K562 (cell line): ENCODE results near the gene DRAXIN. TPM values are rescaled to one million over a fixed set of nuclear protein-coding genes. Genes with fewer than 3 reads are reported as not detected.
A peak's percentile ranks its signal among the peaks of the same experiment; 100 is the strongest.

Source experiments
- ATF1 ChIP-seq, 2 experiments: fragments of 450-650 bp in 1 of 2; IDR thresholded peaks; 2 replicates each; pipeline ENCODE4 v1.6.1; 2016; ENCODE audit warnings: missing compliant biosample characterization in 1 of 2, missing genetic modification characterization in 1 of 2
- BCL6 ChIP-seq: fragments of 250-450 bp; sonication (Bioruptor Pico); IDR thresholded peaks from 2 replicates; pipeline ENCODE4 v1.4.0; 2020
- BRD4 ChIP-seq: fragments of 200-600 bp; sonication (generic); IDR thresholded peaks from 2 replicates; pipeline ENCODE4 v1.6.1; 2017; ENCODE audit warnings: inconsistent platforms
- BRD9 ChIP-seq: fragments of 450-650 bp; IDR thresholded peaks from 2 replicates; pipeline ENCODE4 v1.6.1; 2018; ENCODE audit warnings: low read depth; ENCODE audit not compliant: partially characterized antibody
- ETV1 ChIP-seq: fragments of 450-650 bp; conservative IDR thresholded peaks from 2 replicates; pipeline ENCODE4 v1.6.1; 2016; ENCODE audit warnings: missing genetic modification characterization, control low read depth, low read depth, missing compliant biosample characterization
- FOXM1 ChIP-seq, 2 experiments: fragments of 450-650 bp in 1 of 2; sonication (generic) in 1 of 2; formaldehyde crosslinking in 1 of 2; IDR thresholded peaks; 2 replicates each; pipeline versions ENCODE4 v1.6.1 to v1.9.0; 2017 to 2022; ENCODE audit warnings: low read depth in 2 of 2, mild to moderate bottlenecking in 2 of 2, missing genetic modification reagents in 1 of 2, moderate library complexity in 1 of 2
- HIVEP1 ChIP-seq: fragments of 250-450 bp; sonication (Bioruptor Pico); IDR thresholded peaks from 2 replicates; pipeline ENCODE4 v1.4.0; 2020; ENCODE audit warnings: mild to moderate bottlenecking
- HSF4 ChIP-seq: fragments of 250-450 bp; sonication (Bioruptor Pico); IDR thresholded peaks from 2 replicates; pipeline ENCODE4 v2.1.2; 2022; ENCODE audit warnings: mild to moderate bottlenecking, moderate library complexity, borderline replicate concordance
- MLLT1 ChIP-seq, 2 experiments: fragments of 450-650 bp; IDR thresholded peaks; 2 replicates each; pipeline ENCODE4 v1.6.1; 2016
- MTA2 ChIP-seq: fragments of 450-650 bp; IDR thresholded peaks from 2 replicates; pipeline ENCODE4 v1.6.1; 2016; ENCODE audit warnings: low read depth
- NFYB ChIP-seq: IDR thresholded peaks from 2 replicates; pipeline ENCODE4 v1.6.1; 2011; ENCODE audit warnings: mild to moderate bottlenecking, moderate library complexity; ENCODE audit not compliant: insufficient read length; ENCODE audit errors: extremely low read depth
- TBL1XR1 ChIP-seq, 2 experiments: IDR thresholded peaks; 2 replicates each; pipeline ENCODE4 v1.6.1; 2012; ENCODE audit warnings: improper control_type of control experiment in 2 of 2, low read length in 2 of 2, mild to moderate bottlenecking in 1 of 2
- XRCC5 ChIP-seq: fragments of 200-400 bp; formaldehyde crosslinking; IDR thresholded peaks from 2 replicates; pipeline ENCODE4 v1.6.1; 2017; ENCODE audit warnings: low read depth, mild to moderate bottlenecking, low read length
- ZBTB7A ChIP-seq: IDR thresholded peaks from 2 replicates; pipeline ENCODE4 v1.6.1; 2011; ENCODE audit warnings: low read depth, mild to moderate bottlenecking, low read length, moderate library complexity, borderline replicate concordance; ENCODE audit not compliant: control insufficient read depth
- polyA plus RNA-seq, 8 experiments: library from polyadenylated mRNA; depleted of rRNA in 4 of 8; stranded (reverse) in 5 of 8; unstranded in 3 of 8; fragments of >200 nt; fragmentation: Nextera tagmentation in 2 of 8; fragmentation: Illumina TruSeq in 1 of 8; extraction: Ambion mirVana in 2 of 8; extraction: Trizol in 1 of 8; gene quantifications; 2 replicates each; pipeline versions ENCODE4 v1.2.1 to v1.2.3, GENCODE V29; 2011 to 2014; ENCODE audit warnings: inconsistent platforms in 1 of 8, missing spikeins in 1 of 8
- total RNA-seq, 7 experiments: library from RNA; depleted of rRNA in 6 of 7; stranded (reverse); fragments of >200 nt in 6 of 7; fragmentation: Illumina TruSeq in 2 of 7; extraction: Trizol in 2 of 7; gene quantifications; 2 replicates each; pipeline versions ENCODE4 v1.2.1 to v1.2.3, GENCODE V29; 2011 to 2021; ENCODE audit warnings: low replicate concordance in 1 of 7
- TF ChIP-seq, protein P1 (sequence below): sonication (generic); formaldehyde crosslinking; IDR thresholded peaks from 2 replicates; pipeline ENCODE4 v1.8.0; 2023; ENCODE audit warnings: missing genetic modification reagents, mild to moderate bottlenecking, borderline replicate concordance
- TF ChIP-seq, protein P2 (sequence below): sonication (generic); formaldehyde crosslinking; IDR thresholded peaks from 2 replicates; pipeline ENCODE4 v1.8.0; 2022; ENCODE audit warnings: missing genetic modification reagents, mild to moderate bottlenecking, borderline replicate concordance
- TF ChIP-seq, protein P3 (sequence below), 3 experiments: IDR thresholded peaks in 2 of 3; conservative IDR thresholded peaks in 1 of 3; 2 replicates each; pipeline ENCODE4 v1.5.1; 2011 to 2012; ENCODE audit warnings: low read length in 3 of 3, mild to moderate bottlenecking in 3 of 3, control low read depth in 2 of 3, improper control_type of control experiment in 1 of 3, inconsistent platforms in 1 of 3, low read depth in 1 of 3, mixed read lengths in 1 of 3, moderate library complexity in 1 of 3; ENCODE audit not compliant: insufficient read depth in 2 of 3

Gene DRAXIN
- total and polyA plus RNA-seq, 9 of the 15 experiments (the other 6 are each of a cell fraction or from before 2014, with no cell fraction given) = 0.01 to 0.04 (median 0.01) TPM; not detected in 6

- TF ChIP-seq MLLT1 (IDR thresholded peaks at IDR 0.05) (no peak), BCL6 (CRISPR knock-in tag) (no peak), BRD9 (no peak), TBL1XR1 (IDR thresholded peaks at IDR 0.05; ENCODE audit: low read length in 2 of 2) (peak in 1 of 2 experiments; percentile 42; a peak in 1 of 4 replicates), MTA2 (peak; percentile 66), HSF4 (CRISPR knock-in tag) (no peak), ATF1 (CRISPR knock-in tag; IDR thresholded peaks at IDR 0.05) (no peak), ATF1 (tag; IDR thresholded peaks at IDR 0.05) (no peak), ZBTB7A (peak; percentile 65; the same call in 1 of the 2 replicates), HIVEP1 (no peak), BRD4 (no peak), XRCC5 (no peak), ETV1 (tag) (no peak), NFYB (no peak), FOXM1 (IDR thresholded peaks at IDR 0.05; ENCODE audit: low read depth) (0 out of 2 replicates have a peak, but pooled peaks have one; percentile 10), FOXM1 (CRISPR knock-in tag; IDR thresholded peaks at IDR 0.05; ENCODE audit: low read depth) (no peak)
- TF ChIP-seq, protein P1, sequence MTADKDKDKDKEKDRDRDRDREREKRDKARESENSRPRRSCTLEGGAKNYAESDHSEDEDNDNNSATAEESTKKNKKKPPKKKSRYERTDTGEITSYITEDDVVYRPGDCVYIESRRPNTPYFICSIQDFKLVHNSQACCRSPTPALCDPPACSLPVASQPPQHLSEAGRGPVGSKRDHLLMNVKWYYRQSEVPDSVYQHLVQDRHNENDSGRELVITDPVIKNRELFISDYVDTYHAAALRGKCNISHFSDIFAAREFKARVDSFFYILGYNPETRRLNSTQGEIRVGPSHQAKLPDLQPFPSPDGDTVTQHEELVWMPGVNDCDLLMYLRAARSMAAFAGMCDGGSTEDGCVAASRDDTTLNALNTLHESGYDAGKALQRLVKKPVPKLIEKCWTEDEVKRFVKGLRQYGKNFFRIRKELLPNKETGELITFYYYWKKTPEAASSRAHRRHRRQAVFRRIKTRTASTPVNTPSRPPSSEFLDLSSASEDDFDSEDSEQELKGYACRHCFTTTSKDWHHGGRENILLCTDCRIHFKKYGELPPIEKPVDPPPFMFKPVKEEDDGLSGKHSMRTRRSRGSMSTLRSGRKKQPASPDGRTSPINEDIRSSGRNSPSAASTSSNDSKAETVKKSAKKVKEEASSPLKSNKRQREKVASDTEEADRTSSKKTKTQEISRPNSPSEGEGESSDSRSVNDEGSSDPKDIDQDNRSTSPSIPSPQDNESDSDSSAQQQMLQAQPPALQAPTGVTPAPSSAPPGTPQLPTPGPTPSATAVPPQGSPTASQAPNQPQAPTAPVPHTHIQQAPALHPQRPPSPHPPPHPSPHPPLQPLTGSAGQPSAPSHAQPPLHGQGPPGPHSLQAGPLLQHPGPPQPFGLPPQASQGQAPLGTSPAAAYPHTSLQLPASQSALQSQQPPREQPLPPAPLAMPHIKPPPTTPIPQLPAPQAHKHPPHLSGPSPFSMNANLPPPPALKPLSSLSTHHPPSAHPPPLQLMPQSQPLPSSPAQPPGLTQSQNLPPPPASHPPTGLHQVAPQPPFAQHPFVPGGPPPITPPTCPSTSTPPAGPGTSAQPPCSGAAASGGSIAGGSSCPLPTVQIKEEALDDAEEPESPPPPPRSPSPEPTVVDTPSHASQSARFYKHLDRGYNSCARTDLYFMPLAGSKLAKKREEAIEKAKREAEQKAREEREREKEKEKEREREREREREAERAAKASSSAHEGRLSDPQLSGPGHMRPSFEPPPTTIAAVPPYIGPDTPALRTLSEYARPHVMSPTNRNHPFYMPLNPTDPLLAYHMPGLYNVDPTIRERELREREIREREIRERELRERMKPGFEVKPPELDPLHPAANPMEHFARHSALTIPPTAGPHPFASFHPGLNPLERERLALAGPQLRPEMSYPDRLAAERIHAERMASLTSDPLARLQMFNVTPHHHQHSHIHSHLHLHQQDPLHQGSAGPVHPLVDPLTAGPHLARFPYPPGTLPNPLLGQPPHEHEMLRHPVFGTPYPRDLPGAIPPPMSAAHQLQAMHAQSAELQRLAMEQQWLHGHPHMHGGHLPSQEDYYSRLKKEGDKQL (CRISPR knock-in tag) = no peak
- TF ChIP-seq, protein P2, sequence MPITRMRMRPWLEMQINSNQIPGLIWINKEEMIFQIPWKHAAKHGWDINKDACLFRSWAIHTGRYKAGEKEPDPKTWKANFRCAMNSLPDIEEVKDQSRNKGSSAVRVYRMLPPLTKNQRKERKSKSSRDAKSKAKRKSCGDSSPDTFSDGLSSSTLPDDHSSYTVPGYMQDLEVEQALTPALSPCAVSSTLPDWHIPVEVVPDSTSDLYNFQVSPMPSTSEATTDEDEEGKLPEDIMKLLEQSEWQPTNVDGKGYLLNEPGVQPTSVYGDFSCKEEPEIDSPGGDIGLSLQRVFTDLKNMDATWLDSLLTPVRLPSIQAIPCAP (CRISPR knock-in tag) = no peak
- TF ChIP-seq, protein P3, sequence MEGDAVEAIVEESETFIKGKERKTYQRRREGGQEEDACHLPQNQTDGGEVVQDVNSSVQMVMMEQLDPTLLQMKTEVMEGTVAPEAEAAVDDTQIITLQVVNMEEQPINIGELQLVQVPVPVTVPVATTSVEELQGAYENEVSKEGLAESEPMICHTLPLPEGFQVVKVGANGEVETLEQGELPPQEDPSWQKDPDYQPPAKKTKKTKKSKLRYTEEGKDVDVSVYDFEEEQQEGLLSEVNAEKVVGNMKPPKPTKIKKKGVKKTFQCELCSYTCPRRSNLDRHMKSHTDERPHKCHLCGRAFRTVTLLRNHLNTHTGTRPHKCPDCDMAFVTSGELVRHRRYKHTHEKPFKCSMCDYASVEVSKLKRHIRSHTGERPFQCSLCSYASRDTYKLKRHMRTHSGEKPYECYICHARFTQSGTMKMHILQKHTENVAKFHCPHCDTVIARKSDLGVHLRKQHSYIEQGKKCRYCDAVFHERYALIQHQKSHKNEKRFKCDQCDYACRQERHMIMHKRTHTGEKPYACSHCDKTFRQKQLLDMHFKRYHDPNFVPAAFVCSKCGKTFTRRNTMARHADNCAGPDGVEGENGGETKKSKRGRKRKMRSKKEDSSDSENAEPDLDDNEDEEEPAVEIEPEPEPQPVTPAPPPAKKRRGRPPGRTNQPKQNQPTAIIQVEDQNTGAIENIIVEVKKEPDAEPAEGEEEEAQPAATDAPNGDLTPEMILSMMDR (IDR thresholded peaks at IDR 0.05 in 2 of 3, conservative IDR thresholded peaks at IDR 0.05 in 1 of 3; ENCODE audit: insufficient read depth in 2 of 3, low read depth in 1 of 3, low read length in 3 of 3) = peak in 1 of 3 experiments; percentile 21; a peak in 1 of 6 replicates
Observed at GRCh38 chr1:11697188-11697892, 5.8 kb downstream of the DRAXIN start (continued).
